Caco-2 (cell line): ENCODE results near the gene NHLH1. TPM values are rescaled to one million over a fixed set of nuclear protein-coding genes. Genes with fewer than 3 reads are reported as not detected.

Experiments used
- BruUV-seq: library from RNA; stranded (reverse); fragments of 400-500 nt; replicated peaks from 2 replicates; lab custom pipeline; 2021; lab: Mats Ljungman, UMichigan
- CTCF ChIA-PET: fragments of 300-600 bp; sonication (Branson Sonifier 250); formaldehyde crosslinking; loops from one replicate; lab custom pipeline; 2022; ENCODE audit warnings: antibody characterized with exemption; lab: Charles Lee
- POLR2A ChIA-PET: fragments of 300-600 bp; sonication (Branson Sonifier 250); formaldehyde crosslinking; loops from one replicate; lab custom pipeline; 2022; ENCODE audit warnings: antibody characterized with exemption; lab: Charles Lee
- DNase-seq, 2 experiments: peaks; one replicate each; pipeline versions ENCODE4 v3.0.0 to v3.0.0-alpha.2; 2020 to 2022
- H3K27me3 ChIP-seq: replicated peaks from 2 replicates; pipeline ENCODE4 v1.6.0; 2011; ENCODE audit warnings: low read length; ENCODE audit not compliant: control insufficient read depth, insufficient read depth
- H3K36me3 ChIP-seq: 2 replicates; pipeline ENCODE4 v1.5.1; 2011; ENCODE audit warnings: low read length; ENCODE audit not compliant: control insufficient read depth, insufficient read depth
- H3K4me1 ChIP-seq: fragments of 250-450 bp; sonication (Bioruptor Pico); 2 replicates; pipeline ENCODE4 v1.5.1; 2020; ENCODE audit warnings: mild to moderate bottlenecking
- H3K4me3 ChIP-seq: 2 replicates; pipeline ENCODE4 v1.5.1; 2011; ENCODE audit warnings: low read depth, mild to moderate bottlenecking, control low read depth, low read length
- H3K9me3 ChIP-seq: fragments of 250-450 bp; sonication (Bioruptor Pico); 2 replicates; pipeline ENCODE4 v1.5.1; 2020; ENCODE audit warnings: mild to moderate bottlenecking, moderate library complexity
- H3K27ac Mint-ChIP-seq: one replicate; pipeline ENCODE4 v1.8.0; 2022; ENCODE audit warnings: mixed read lengths; ENCODE audit not compliant: unreplicated experiment
- H3K27me3 Mint-ChIP-seq: one replicate; pipeline ENCODE4 v1.8.0; 2022; ENCODE audit warnings: mixed read lengths; ENCODE audit not compliant: insufficient read depth, unreplicated experiment
- H3K36me3 Mint-ChIP-seq: one replicate; pipeline ENCODE4 v1.8.0; 2022; ENCODE audit warnings: mild to moderate bottlenecking, mixed read lengths; ENCODE audit not compliant: insufficient read depth, unreplicated experiment
- H3K4me1 Mint-ChIP-seq: one replicate; pipeline ENCODE4 v1.8.0; 2022; ENCODE audit warnings: low read depth, mixed read lengths; ENCODE audit not compliant: unreplicated experiment
- H3K4me3 Mint-ChIP-seq: one replicate; pipeline ENCODE4 v1.8.0; 2022; ENCODE audit warnings: mild to moderate bottlenecking, moderate library complexity, mixed read lengths; ENCODE audit not compliant: unreplicated experiment
- H3K9me3 Mint-ChIP-seq: one replicate; pipeline ENCODE4 v1.8.0; 2022; ENCODE audit warnings: mixed read lengths; ENCODE audit not compliant: unreplicated experiment
- CTCF ChIP-seq, 2 experiments: fragments of 200-600 bp in 1 of 2; IDR thresholded peaks; 1 replicate in 1 of 2; 2 replicates in 1 of 2; pipeline versions ENCODE4 v1.5.1 to v1.8.0; 2011 to 2022; ENCODE audit warnings: antibody characterized with exemption in 1 of 2, control low read depth in 1 of 2, inconsistent platforms in 1 of 2, low read depth in 1 of 2, low read length in 1 of 2, mild to moderate bottlenecking in 1 of 2, moderate library complexity in 1 of 2; ENCODE audit not compliant: insufficient read depth in 1 of 2, severe bottlenecking in 1 of 2, unreplicated experiment in 1 of 2
- intact Hi-C: fragments of 100-400 bp; cut with micrococcal nuclease; formaldehyde crosslinking; loops from one replicate; pipeline ENCODE4 v1.10.0; 2022; ENCODE audit not compliant: unreplicated experiment
- total RNA-seq: library from RNA; stranded (reverse); gene quantifications from 2 replicates; pipeline ENCODE4 v1.2.3, GENCODE V29; 2022

Gene NHLH1
- total RNA-seq, 1 experiment from 2014 or later: 0.36 TPM

- Mint-ChIP-seq H3K4me1 (no peaks in the 10 kb centered on the region), H3K27ac (no peak overlapping the region), H3K9me3 (no peaks in the 10 kb centered on the region), H3K36me3 (peaks cover 42% of the 10 kb centered on the region), H3K27me3 (no peaks in the 10 kb centered on the region), H3K4me3 (no peak overlapping the region)
- Histone ChIP-seq H3K4me3 (no peak overlapping the region), H3K27me3 (no peaks in the 10 kb centered on the region), H3K9me3 (no peaks in the 10 kb centered on the region), H3K4me1 (no peaks in the 10 kb centered on the region), H3K36me3 (0 out of 2 replicates have a peak, but pooled peaks cover 3% of the 10 kb centered on the region)
- BruUV-seq: no TSS peak
- TF ChIP-seq CTCF (IDR thresholded peaks at IDR 0.05; ENCODE audit: insufficient read depth in 1 of 2, low read depth in 1 of 2, low read length in 1 of 2, severe bottlenecking in 1 of 2, unreplicated experiment in 1 of 2): no peak
- no peak for DNase-seq
- POLR2A ChIA-PET: interaction anchor here (0.5 kb wide), 1 partner anchor 644 kb away, joined by 8 read pairs; no protein-coding TSS in a partner anchor
- CTCF ChIA-PET: no interaction called here
- intact Hi-C loops: no loop called here
These were observed 19.9 kb upstream of the NHLH1 start for GRCh38 chr1:160346958-160347357.

GRCh38 chr1:160351629-160352028, 15.2 kb upstream of the NHLH1 start:
- TF ChIP-seq CTCF (IDR thresholded peaks at IDR 0.05; ENCODE audit: insufficient read depth in 1 of 2, low read depth in 1 of 2, low read length in 1 of 2, severe bottlenecking in 1 of 2, unreplicated experiment in 1 of 2): no peak
- Mint-ChIP-seq H3K9me3 (no peaks in the 10 kb centered on the region), H3K4me3 (no peak overlapping the region), H3K36me3 (peaks cover 58% of the 10 kb centered on the region), H3K27me3 (no peaks in the 10 kb centered on the region), H3K4me1 (no peaks in the 10 kb centered on the region), H3K27ac (no peak overlapping the region)
- intact Hi-C loops: no loop called here
- Histone ChIP-seq H3K36me3 (peaks cover 9% of the 10 kb centered on the region; the same call in 1 of the 2 replicates), H3K4me1 (no peaks in the 10 kb centered on the region), H3K9me3 (no peaks in the 10 kb centered on the region), H3K27me3 (no peaks in the 10 kb centered on the region), H3K4me3 (no peak overlapping the region)
- no TSS peak for BruUV-seq
- CTCF ChIA-PET: no interaction called here
- POLR2A ChIA-PET: no interaction called here
- DNase-seq: no peak

GRCh38 chr1:160352555-160352954, 14.3 kb upstream of the NHLH1 start:
- TF ChIP-seq CTCF (IDR thresholded peaks at IDR 0.05; ENCODE audit: insufficient read depth in 1 of 2, low read depth in 1 of 2, low read length in 1 of 2, severe bottlenecking in 1 of 2, unreplicated experiment in 1 of 2): no peak
- Histone ChIP-seq H3K4me1 (no peaks in the 10 kb centered on the region), H3K9me3 (no peaks in the 10 kb centered on the region), H3K36me3 (peaks cover 9% of the 10 kb centered on the region; the same call in 1 of the 2 replicates), H3K27me3 (no peaks in the 10 kb centered on the region), H3K4me3 (no peak overlapping the region)
- no peaks in the 10 kb centered on the region for H3K4me1 Mint-ChIP-seq
- no TSS peak for BruUV-seq
- no peak for DNase-seq
- intact Hi-C loops: no loop called here
- peaks cover 57% of the 10 kb centered on the region for H3K36me3 Mint-ChIP-seq
- ChIA-PET CTCF (interaction anchor here (1.3 kb wide), 1 partner anchor 24 kb away, joined by 3 read pairs; no protein-coding TSS in a partner anchor), POLR2A (interaction anchor here (0.5 kb wide), 1 partner anchor 85 kb away, joined by 3 read pairs; no protein-coding TSS in a partner anchor)
- no peaks in the 10 kb centered on the region for H3K9me3 Mint-ChIP-seq
- H3K27ac Mint-ChIP-seq: no peak overlapping the region
- no peak overlapping the region for H3K4me3 Mint-ChIP-seq
- H3K27me3 Mint-ChIP-seq: no peaks in the 10 kb centered on the region
